Measurements from ENCODE around the gene ZSCAN22. TPM values are rescaled to one million over a fixed set of nuclear protein-coding genes. Genes with fewer than 3 reads are reported as not detected.

The ZSCAN22 gene
- total RNA-seq, 1 experiment from 2014 or later = not detected

DNA sequence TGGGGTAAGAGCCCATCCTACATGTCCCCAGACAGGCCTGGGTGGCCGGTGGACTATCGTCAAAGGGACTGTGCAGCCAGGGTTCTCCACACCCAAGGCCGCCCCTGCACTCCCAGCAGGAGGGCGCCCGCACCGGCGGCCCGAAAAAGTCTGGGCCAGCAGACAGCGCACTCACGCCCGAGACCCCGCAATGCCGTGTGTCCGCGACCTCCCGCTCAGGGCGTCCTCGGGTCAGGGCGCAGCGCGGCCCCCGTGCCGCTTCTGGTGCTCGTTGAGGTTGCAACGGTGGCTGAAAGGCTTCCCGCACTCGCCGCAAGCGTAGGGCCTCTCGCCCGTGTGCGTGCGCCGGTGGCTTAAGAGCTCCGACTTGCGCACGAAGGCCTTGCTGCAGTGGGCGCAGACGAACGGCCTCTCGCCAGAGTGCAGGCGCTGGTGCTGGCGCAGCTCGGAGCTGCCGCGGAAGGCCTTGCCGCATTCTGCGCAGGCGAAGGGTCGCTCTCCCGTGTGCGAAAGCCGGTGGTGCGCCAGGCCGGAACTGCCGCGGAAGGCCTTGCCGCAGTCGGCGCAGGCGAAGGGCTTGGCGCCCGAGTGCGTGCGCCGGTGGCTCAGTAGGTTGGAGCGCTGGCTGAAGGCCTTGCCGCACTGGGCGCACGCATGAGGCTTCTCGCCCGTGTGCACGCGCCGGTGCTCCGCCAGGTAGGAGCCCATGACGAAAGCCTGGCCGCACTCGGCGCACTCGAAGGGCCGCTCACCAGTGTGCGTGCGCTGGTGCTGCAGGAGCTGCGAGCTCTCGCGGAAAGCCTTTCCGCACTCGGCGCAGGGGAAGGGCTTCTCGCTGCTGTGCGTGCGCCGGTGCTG, 29.3 kb downstream of the ZSCAN22 start:
- Histone ChIP-seq H3K4me2 (no peak overlapping the region), H3F3A (ENCODE audit: insufficient read depth, low read depth) (no peaks in the 10 kb centered on the region), H4K20me1 (ENCODE audit: insufficient read depth) (no peaks in the 10 kb centered on the region), H3K9me3 (ENCODE audit: insufficient read depth, low read depth) (no peaks in the 10 kb centered on the region), H3K4me3 (no peak overlapping the region), H3K36me3 (ENCODE audit: low read depth) (no peaks in the 10 kb centered on the region), H3K27ac (no peak overlapping the region), H3K27me3 (ENCODE audit: insufficient read depth, low read depth) (no peaks in the 10 kb centered on the region), H3K79me2 (ENCODE audit: low read depth) (peaks cover 3% of the 10 kb centered on the region), H3K4me1 (replicated peaks; ENCODE audit: insufficient read depth) (no peaks in the 10 kb centered on the region), H2AFZ (no peak overlapping the region), H3K9me2 (ENCODE audit: insufficient read depth) (no peaks in the 10 kb centered on the region)
- ChIA-PET POLR2A (ENCODE audit: unreplicated experiment) (no interaction called here), CTCF (no interaction called here)
- intact Hi-C loops (cut with micrococcal nuclease; ENCODE audit: unreplicated experiment) = no loop called here
- BruUV-seq (replicated peaks) = no TSS peak
- TF ChIP-seq, protein P1, sequence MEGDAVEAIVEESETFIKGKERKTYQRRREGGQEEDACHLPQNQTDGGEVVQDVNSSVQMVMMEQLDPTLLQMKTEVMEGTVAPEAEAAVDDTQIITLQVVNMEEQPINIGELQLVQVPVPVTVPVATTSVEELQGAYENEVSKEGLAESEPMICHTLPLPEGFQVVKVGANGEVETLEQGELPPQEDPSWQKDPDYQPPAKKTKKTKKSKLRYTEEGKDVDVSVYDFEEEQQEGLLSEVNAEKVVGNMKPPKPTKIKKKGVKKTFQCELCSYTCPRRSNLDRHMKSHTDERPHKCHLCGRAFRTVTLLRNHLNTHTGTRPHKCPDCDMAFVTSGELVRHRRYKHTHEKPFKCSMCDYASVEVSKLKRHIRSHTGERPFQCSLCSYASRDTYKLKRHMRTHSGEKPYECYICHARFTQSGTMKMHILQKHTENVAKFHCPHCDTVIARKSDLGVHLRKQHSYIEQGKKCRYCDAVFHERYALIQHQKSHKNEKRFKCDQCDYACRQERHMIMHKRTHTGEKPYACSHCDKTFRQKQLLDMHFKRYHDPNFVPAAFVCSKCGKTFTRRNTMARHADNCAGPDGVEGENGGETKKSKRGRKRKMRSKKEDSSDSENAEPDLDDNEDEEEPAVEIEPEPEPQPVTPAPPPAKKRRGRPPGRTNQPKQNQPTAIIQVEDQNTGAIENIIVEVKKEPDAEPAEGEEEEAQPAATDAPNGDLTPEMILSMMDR (conservative IDR thresholded peaks at IDR 0.05) = no peak
- TF ChIP-seq EZH2 (IDR thresholded peaks at IDR 0.05; ENCODE audit: low read depth) = no peak
- DNase-seq = no peak

- Histone ChIP-seq H3K9me3 (ENCODE audit: insufficient read depth, low read depth) (no peaks in the 10 kb centered on the region), H3K4me1 (replicated peaks; ENCODE audit: insufficient read depth) (no peaks in the 10 kb centered on the region), H3K79me2 (ENCODE audit: low read depth) (peaks cover 8% of the 10 kb centered on the region), H3K27me3 (ENCODE audit: insufficient read depth, low read depth) (no peaks in the 10 kb centered on the region), H4K20me1 (ENCODE audit: insufficient read depth) (no peaks in the 10 kb centered on the region), H3K9me2 (ENCODE audit: insufficient read depth) (no peaks in the 10 kb centered on the region), H3K36me3 (ENCODE audit: low read depth) (no peaks in the 10 kb centered on the region), H3F3A (ENCODE audit: insufficient read depth, low read depth) (no peaks in the 10 kb centered on the region), H3K4me2 (no peak overlapping the region), H3K4me3 (no peak overlapping the region), H3K27ac (no peak overlapping the region), H2AFZ (no peak overlapping the region)
- no peak for DNase-seq
- intact Hi-C loops (cut with micrococcal nuclease; ENCODE audit: unreplicated experiment) = no loop called here
- ChIA-PET CTCF (no interaction called here), POLR2A (ENCODE audit: unreplicated experiment) (no interaction called here)
- no TSS peak for BruUV-seq (replicated peaks)
- TF ChIP-seq, protein P1 (conservative IDR thresholded peaks at IDR 0.05) = no peak
- no peak for TF ChIP-seq EZH2 (IDR thresholded peaks at IDR 0.05; ENCODE audit: low read depth)
These were observed 30.1 kb downstream of the ZSCAN22 start for GRCh38 chr19:58356766-58357480.

DNA sequence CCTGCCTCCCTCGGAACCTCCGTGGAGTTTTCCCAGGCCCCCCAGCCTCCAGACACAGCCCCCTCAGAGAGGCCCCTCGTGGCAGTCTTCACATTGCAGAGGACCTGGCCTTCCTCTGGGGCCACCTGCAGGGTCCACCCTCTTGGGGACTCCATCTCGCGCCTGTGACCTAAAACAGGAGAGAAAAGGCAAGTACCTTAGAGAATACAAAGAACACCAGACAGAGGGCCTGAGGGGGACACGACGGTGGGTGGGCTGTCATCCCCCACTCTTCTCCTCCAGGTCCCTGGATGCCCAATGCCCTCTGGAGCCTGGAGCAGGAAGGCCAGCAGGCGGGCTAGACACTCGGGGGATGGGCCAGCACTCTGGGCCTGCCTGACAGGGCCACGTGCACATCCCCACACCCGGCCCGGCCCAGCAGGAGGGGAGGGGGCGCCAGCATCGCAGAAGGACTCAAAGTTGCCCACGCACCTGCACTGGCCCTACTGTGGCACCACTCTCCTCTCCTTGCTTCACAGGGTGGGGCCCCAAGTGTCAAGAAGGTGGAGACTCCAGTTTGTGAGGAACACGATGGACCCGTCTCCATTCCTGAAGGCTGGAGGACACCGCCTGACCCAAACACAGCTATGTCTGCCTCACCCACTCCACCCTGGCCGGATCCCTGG, 30.8 kb downstream of the ZSCAN22 start:
- no peaks in the 10 kb centered on the region for H4K20me1 ChIP-seq (ENCODE audit: insufficient read depth)
- no peak overlapping the region for H3K4me2 ChIP-seq
- H3K36me3 ChIP-seq (ENCODE audit: low read depth) = no peaks in the 10 kb centered on the region
- H3K27ac ChIP-seq = no peak overlapping the region
- H2AFZ ChIP-seq = no peak overlapping the region
- H3K79me2 ChIP-seq (ENCODE audit: low read depth) = peaks cover 8% of the 10 kb centered on the region
- intact Hi-C loops (cut with micrococcal nuclease; ENCODE audit: unreplicated experiment) = no loop called here
- POLR2A ChIA-PET (ENCODE audit: unreplicated experiment) = no interaction called here
- no peaks in the 10 kb centered on the region for H3K9me2 ChIP-seq (ENCODE audit: insufficient read depth)
- CTCF ChIA-PET = no interaction called here
- no peaks in the 10 kb centered on the region for H3K4me1 ChIP-seq (replicated peaks; ENCODE audit: insufficient read depth)
- no peaks in the 10 kb centered on the region for H3K9me3 ChIP-seq (ENCODE audit: insufficient read depth, low read depth)
- BruUV-seq (replicated peaks) = no TSS peak
- no peak for TF ChIP-seq EZH2 (IDR thresholded peaks at IDR 0.05; ENCODE audit: low read depth)
- TF ChIP-seq, protein P1 (conservative IDR thresholded peaks at IDR 0.05) = no peak
- no peak overlapping the region for H3K4me3 ChIP-seq
- no peak for DNase-seq
- no peaks in the 10 kb centered on the region; the same call in 1 of the 2 replicates for H3F3A ChIP-seq (ENCODE audit: insufficient read depth, low read depth)
- H3K27me3 ChIP-seq (ENCODE audit: insufficient read depth, low read depth) = no peaks in the 10 kb centered on the region

Measured in PC-9 (cell line).